ENCODE results near the gene DOK6. TPM values are rescaled to one million over a fixed set of nuclear protein-coding genes. Genes with fewer than 3 reads are reported as not detected.

The DOK6 gene
- total and polyA plus RNA-seq, 10 of the 15 experiments (the other 5 are each of a cell fraction or from before 2014, with no cell fraction given), result 0.01 to 0.09 (median 0.04) TPM; not detected in 4

GRCh38 chr18:69840001-69840400 lies 439.3 kb downstream of the DOK6 start:
- Histone ChIP-seq H3K4me3 (no peak overlapping the region), H3K9ac (ENCODE audit: control insufficient read depth, insufficient read depth, low read length) (no peak overlapping the region), H3K79me2 (ENCODE audit: control insufficient read depth, insufficient read depth, low read length) (no peaks in the 10 kb centered on the region), H3K9me3 (replicated peaks; ENCODE audit: control insufficient read depth, insufficient read depth, low read length) (no peaks in the 10 kb centered on the region), H3K4me1 (ENCODE audit: control insufficient read depth, insufficient read depth, low read length) (no peaks in the 10 kb centered on the region), H3K27ac (ENCODE audit: control insufficient read depth, insufficient read depth) (no peak overlapping the region), H4K20me1 (ENCODE audit: control insufficient read depth, insufficient read depth) (no peaks in the 10 kb centered on the region), H3K4me2 (ENCODE audit: control insufficient read depth, insufficient read depth) (no peak overlapping the region), H3K27me3 (replicated peaks in 1 of 2; ENCODE audit: control insufficient read depth in 2 of 2, insufficient read depth in 2 of 2, low read length in 1 of 2) (no peaks in the 10 kb centered on the region), H3K36me3 (ENCODE audit: control insufficient read depth in 2 of 2, insufficient read depth in 2 of 2, low read length in 1 of 2) (no peaks in the 10 kb centered on the region), H2AFZ (ENCODE audit: control insufficient read depth, low read depth, low read length) (no peak overlapping the region)
- SMC1A ChIA-PET (ENCODE audit: uncharacterized antibody, unreplicated experiment), result interaction anchor here (0.6 to 1.9 kb wide), 5 partner anchors 9 to 918 kb away, joined by 3 to 7 read pairs (median 3); no protein-coding TSS in a partner anchor
- POLR2A ChIA-PET, result no interaction called here
- WGBS (ENCODE audit: insufficient coverage, insufficient replicate concordance, low lambda C conversion rate, missing lambda C conversion rate), result 66% methylated on average over 11 of the region's 11 CpGs
- in situ Hi-C loops (cut with MboI) (no loop called here), intact Hi-C loops (cut with micrococcal nuclease; ENCODE audit: unreplicated experiment) (no loop called here)
- BruUV-seq (replicated peaks), result no TSS peak
- CTCF ChIA-PET, result interaction anchor here (0.8 to 1.9 kb wide), 3 partner anchors 10 to 13 kb away, joined by 3 to 6 read pairs (median 4); no protein-coding TSS in a partner anchor
- no peak for FAIRE-seq
- TF ChIP-seq EP300 (IDR thresholded peaks at IDR 0.05; ENCODE audit: borderline replicate concordance in 1 of 2, control insufficient read depth in 1 of 2, low read depth in 2 of 2, low read length in 2 of 2), result no peak
- TF ChIP-seq, protein P1, sequence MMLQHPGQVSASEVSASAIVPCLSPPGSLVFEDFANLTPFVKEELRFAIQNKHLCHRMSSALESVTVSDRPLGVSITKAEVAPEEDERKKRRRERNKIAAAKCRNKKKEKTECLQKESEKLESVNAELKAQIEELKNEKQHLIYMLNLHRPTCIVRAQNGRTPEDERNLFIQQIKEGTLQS (IDR thresholded peaks at IDR 0.05; ENCODE audit: borderline replicate concordance, extremely low read depth, low read depth, low read length), result no peak
- no peak for TF ChIP-seq PAX8 (IDR thresholded peaks at IDR 0.05)
- no peak for TF ChIP-seq TARDBP (IDR thresholded peaks at IDR 0.05; ENCODE audit: borderline replicate concordance)
- TF ChIP-seq, protein P2, sequence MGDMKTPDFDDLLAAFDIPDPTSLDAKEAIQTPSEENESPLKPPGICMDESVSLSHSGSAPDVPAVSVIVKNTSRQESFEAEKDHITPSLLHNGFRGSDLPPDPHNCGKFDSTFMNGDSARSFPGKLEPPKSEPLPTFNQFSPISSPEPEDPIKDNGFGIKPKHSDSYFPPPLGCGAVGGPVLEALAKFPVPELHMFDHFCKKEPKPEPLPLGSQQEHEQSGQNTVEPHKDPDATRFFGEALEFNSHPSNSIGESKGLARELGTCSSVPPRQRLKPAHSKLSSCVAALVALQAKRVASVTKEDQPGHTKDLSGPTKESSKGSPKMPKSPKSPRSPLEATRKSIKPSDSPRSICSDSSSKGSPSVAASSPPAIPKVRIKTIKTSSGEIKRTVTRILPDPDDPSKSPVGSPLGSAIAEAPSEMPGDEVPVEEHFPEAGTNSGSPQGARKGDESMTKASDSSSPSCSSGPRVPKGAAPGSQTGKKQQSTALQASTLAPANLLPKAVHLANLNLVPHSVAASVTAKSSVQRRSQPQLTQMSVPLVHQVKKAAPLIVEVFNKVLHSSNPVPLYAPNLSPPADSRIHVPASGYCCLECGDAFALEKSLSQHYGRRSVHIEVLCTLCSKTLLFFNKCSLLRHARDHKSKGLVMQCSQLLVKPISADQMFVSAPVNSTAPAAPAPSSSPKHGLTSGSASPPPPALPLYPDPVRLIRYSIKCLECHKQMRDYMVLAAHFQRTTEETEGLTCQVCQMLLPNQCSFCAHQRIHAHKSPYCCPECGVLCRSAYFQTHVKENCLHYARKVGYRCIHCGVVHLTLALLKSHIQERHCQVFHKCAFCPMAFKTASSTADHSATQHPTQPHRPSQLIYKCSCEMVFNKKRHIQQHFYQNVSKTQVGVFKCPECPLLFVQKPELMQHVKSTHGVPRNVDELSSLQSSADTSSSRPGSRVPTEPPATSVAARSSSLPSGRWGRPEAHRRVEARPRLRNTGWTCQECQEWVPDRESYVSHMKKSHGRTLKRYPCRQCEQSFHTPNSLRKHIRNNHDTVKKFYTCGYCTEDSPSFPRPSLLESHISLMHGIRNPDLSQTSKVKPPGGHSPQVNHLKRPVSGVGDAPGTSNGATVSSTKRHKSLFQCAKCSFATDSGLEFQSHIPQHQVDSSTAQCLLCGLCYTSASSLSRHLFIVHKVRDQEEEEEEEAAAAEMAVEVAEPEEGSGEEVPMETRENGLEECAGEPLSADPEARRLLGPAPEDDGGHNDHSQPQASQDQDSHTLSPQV (IDR thresholded peaks at IDR 0.05), result no peak
- no peak for TF ChIP-seq SIX5 (IDR thresholded peaks at IDR 0.05; ENCODE audit: low read depth, low read length, severe bottlenecking)
- no peak for TF ChIP-seq PRDM15 (CRISPR knock-in tag; IDR thresholded peaks at IDR 0.05)
- TF ChIP-seq WRNIP1 (IDR thresholded peaks at IDR 0.05; ENCODE audit: borderline replicate concordance, low read depth, low read length), result no peak
- TF ChIP-seq BCL11A (IDR thresholded peaks at IDR 0.05; ENCODE audit: low read depth, low read length), result no peak
- TF ChIP-seq ZNF217 (IDR thresholded peaks at IDR 0.05), result no peak
- no peak for TF ChIP-seq GATAD2B (conservative IDR thresholded peaks at IDR 0.05; ENCODE audit: low read depth)
- TF ChIP-seq BCL3 (IDR thresholded peaks at IDR 0.05; ENCODE audit: borderline replicate concordance, insufficient read depth, low read depth, low read length, poor library complexity, severe bottlenecking), result no peak
- no peak for TF ChIP-seq STAT3 (IDR thresholded peaks at IDR 0.05; ENCODE audit: low read depth, low read length)
- TF ChIP-seq CHD1 (IDR thresholded peaks at IDR 0.05; ENCODE audit: low read depth, low read length), result no peak
- no peak for DNase-seq (ENCODE audit: low read depth, low spot score)
- no peak for ATAC-seq
- RAD21 ChIA-PET (ENCODE audit: unreplicated experiment), result no interaction called here
